Left lobe of liver (tissue), 2 donors: ENCODE results near the gene ANO3. TPM values are rescaled to one million over a fixed set of nuclear protein-coding genes. Genes with fewer than 3 reads are reported as not detected.
"Not testable (repeated sequence)": the region's sequence is repeated elsewhere in the genome, so short reads cannot be mapped to it uniquely, and the experiment has no call there.

Experiments used
- ATAC-seq: fragments of 200-7000 bp; cut with Tn5 transposase; one replicate; pipeline ENCODE4 v1.9.1; 2020; ENCODE audit warnings: mild to moderate bottlenecking, moderate library complexity
- DNase-seq: peaks from one replicate; pipeline ENCODE4 v3.0.0-alpha.2; 2020; ENCODE audit warnings: low spot score
- total RNA-seq: library from RNA; stranded (reverse); gene quantifications from one replicate; pipeline ENCODE4 v1.2.1, GENCODE V29; 2021
- donor health status: DM: no; HTN: no; CAD: no; lungs with moderate emphysema.
- donor health status: DM: no; HTN: yes; CAD: no.

Gene ANO3
- total RNA-seq, 1 donor from 2014 or later: 2.6 TPM

DNA sequence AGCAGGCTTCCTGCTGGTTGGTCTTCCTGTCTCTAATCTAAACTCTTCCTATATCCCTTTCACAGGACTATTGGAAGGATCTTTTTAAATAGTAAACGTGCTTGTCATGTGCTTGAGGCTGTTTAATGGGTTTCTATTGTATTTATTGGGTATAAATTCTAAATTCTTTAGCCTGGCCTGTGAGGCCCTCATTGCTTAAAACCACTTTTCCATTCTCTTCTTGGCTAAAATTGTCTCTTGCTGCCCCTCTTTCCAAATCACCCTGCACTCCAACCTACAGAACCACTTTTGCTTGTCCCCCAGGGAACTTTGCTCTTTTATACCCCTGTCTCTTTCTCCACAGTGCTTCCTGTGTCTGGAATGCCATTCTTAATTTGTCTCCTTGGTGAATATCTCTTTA, 286.5 kb downstream of the ANO3 start:
- DNase-seq (no peak), ATAC-seq (no peak)

DNA sequence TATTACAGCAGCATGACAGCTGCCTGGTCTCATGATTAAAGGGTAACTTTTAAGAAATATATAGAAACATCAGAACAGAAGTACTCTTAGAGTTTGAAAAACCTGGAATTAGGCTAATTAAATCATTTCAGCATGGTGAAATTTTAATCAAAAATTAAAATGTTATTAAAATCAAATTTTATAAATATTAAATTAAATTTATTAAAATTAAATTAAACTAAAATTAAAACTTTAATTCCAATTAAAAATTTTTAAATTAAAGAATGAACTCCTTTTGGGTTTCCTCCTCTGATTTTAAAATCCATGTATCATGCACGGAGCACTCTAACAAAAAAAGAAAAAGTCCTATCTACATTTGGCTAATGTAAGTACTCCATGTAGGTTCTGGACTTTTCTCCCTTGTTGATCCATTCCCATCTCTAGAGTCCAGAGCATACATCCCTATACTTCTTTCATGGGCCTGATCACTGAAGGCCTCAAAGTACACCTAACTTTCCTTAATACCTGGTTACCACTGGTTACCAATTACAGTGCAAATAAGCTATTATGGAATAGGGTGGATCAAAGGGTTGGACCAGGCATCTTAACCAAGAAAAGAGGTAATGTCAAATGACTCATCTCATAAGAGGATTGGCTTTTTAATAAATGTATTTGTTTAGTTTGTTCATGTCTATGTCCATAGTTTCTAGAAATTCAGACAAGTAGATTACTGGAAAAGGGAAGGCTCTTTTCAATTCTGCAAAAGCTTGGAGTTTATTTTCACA, 288.5 kb downstream of the ANO3 start:
- DNase-seq: no peak
- ATAC-seq: no peak

DNA sequence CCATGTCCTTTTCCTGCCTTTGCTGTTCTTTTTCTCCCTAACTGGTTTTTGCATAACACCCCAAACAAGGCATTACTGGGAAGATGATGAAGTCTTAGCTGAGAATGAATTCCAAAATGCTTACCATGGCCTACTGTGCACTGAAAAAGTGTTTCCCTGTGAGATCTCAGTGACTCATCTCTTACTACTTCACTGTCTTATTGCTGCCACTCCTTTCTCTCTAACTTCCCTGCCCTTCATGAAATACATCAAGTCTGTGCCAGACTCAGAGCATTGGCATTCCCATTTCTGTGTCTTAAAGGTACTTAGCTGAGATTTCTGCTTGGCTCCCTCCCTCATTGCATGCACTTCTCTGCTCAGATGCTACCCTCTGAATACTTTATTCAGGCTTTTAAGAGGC, 289.2 kb downstream of the ANO3 start:
- DNase-seq (no peak), ATAC-seq (no peak)

DNA sequence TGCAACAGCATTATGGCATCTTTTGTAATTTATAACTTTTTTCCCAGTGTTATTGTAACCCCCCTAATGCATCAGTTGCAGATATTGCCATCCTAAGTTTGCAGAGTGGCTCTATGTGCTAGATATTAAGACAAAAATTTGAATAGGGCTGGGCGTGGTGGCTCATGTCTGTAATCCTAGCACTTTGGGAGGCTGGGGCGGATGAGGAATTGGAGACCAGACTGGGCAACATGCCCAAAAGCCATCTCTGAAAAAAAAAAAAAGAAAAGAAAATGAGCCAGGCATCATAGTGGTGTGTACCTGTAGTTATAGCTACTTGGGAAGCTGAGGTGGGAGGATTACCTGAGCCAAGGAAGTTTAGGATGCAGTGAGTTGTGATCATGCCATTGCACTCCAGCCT, 290.3 kb downstream of the ANO3 start:
- ATAC-seq (no peak), DNase-seq (no peak)

DNA sequence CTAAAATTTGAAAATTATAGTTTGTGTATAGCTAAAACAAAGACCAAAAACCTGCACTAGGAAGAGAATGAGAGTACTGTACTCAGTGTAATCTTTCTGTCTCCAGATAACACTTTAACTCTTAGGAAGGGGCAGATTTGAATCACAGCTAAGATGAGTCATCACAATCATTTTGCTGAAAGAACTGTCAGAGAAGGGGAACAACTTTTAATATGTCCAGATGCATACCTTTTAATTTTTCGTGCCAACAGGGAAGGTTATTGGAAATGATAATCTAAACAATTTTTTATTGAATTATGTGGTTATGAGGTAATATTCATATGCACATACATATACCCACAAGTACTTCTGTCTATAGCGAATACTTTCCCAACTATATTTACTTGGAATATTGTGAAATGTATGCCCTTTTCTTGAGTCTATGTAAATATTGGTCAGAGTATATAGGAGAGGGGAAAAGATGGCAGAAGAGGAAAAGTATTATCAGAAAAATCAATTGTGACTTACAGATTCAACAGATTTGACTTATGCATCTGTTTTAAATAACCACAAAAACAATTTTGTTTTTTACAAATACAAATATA, 291.2 kb downstream of the ANO3 start:
- no peak for DNase-seq
- ATAC-seq: no peak

DNA sequence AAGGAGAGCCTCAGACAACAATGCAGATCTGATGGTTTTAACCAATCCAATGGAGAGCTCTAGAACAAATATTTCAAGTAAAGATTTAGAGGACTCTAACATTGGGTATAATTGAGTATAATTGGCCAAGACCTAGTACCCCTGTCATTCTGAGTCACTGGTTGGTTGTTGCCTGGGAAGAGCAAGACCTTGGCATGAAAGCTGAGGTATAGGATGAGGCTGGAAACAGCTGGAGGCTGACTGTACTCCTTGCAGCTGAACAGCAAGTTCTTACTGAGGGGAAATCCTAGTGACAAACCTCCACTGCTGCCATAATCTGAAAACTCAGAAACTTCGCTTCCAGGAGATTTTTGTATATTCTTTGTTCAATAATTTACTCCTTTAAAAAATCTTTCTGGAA, 294.4 kb downstream of the ANO3 start:
- no peak for ATAC-seq
- no peak for DNase-seq

DNA sequence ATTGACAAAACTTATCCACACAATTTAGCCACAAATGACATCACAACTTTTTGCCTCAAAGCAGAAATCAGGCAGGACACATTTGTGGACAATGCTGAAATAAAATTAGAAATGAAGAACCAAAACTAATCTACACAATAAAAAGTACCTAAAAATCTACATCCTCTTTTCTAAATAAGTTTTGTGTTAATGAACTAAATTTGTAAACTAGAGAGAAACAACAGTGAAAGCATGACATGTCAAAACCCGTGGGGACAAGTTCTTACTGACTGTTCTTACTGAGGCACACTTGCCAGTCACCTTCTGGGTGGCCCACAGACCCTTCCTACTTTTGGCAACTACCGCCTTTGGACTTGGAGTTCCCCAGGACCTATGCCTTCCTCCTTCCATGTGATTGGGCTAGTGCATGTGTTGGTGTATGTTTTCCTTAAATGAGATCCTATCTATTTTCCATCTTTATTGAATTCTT, 300.8 kb downstream of the ANO3 start:
- ATAC-seq (no peak), DNase-seq (no peak)

DNA sequence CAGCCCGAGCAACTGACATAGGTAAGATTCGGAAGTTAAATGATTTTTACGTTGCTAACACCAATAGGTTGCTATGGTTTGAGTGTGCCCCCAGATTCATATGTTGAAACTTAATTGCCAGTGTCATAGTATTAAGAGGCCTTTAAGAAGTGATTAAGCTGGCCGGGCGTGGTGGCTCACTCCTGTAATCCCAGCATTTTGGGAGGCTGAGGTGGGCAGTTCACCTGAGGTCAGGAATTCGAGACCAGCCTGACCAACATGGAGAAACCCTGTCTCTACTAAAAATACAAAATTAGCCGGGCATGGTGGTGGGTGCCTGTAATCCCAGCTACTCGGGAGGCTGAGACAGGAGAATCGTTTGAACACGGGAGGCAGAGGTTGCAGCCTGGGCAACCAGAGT, 311.4 kb downstream of the ANO3 start:
- DNase-seq, ATAC-seq: not testable (repeated sequence)

DNA sequence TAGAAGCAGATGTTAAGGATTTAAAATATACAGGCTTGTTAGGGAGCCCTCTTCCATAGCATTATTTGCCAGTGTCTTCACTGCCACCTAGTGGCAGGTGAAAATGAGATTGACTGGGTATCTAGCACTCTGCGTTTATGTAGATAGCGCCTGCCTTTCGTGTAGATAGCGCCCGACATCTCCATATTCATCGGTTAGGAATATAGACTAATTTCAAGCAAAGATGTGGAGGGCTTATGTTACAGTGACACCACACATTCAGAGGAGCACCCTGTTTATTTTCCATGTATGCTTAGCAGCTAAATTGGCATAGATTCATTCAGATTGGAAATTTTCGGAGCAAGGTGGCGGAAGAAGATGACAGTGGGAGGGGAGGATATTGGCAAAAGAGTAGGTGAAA, 318.0 kb downstream of the ANO3 start:
- peak; percentile 98 for ATAC-seq

DNA sequence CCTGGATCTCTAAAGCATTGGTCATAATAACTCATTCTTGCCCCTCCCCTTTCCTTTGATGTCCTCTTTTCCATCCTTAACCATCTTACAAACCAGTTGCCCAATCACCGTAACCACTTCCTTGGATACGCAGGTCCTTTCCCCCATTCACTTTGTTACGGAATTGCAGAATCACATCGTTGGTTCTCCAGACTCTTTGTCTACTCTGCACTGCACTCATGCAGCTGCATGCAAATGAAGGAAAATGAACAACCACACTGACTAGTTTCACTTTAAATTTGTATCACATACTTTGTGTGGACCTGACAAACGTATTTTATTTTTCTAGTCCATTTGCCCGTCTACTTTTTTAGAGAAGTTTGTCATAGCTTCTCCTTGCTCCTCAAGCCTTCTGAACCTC, 320.0 kb downstream of the ANO3 start:
- ATAC-seq (no peak), DNase-seq (no peak)

More for the DNA sequence above, 318.0 kb downstream of the ANO3 start:
- DNase-seq: peak; percentile 50

DNA sequence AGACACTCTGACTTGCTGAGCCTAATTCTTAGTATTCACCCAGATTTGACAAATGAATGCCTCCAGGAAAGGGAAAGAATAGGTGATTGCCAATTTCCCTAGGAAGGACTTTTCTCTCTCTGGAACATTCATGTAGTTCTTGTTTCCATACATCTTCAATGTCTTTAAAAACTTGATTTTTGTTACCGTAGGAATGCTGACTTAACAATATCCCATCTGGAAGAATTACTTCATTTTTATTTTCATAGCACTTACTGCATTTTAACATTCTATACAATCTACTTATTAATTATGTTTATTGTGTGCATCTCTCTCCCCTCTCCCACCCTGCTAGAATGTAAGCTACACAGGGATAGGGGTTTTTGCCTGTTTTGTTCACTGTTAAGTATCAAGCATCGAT, 323.4 kb downstream of the ANO3 start:
- DNase-seq: no peak
- no peak for ATAC-seq

DNA sequence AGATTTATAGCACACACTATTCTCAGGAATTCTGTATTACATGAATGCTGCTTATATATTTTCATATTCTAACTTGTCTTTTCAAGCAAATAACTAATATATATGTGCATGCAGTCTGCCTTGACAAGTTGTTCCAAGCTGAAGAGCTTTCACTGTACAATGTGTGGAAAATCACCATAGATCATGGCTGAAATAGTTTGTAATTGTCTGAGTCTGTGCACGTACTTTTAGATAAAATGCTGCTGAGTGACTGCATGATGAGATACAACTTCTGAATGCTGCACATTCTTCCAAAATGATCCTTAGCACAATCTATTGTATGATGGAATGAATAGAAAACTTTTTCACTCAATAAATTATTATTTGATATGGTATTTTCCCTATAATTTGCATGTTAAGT, 331.0 kb downstream of the ANO3 start:
- DNase-seq (no peak), ATAC-seq (no peak)

DNA sequence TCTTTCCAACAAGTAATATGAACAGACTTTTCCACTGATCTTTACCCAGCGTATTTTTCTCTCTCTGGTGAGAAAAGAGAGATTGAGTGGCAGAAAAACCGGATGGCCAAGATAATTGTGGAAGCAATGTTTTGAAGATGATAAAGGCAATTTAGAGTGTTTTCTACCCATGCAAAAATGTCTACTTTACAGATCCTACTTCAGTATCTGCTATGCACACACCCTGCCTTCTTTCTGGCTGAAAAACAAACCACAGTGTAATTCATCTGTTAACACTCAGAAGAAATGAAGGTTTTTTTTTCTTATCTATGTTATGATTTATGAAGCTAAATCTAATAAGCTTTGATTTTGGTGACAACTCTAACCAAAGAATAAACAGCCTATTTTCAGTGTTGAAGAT, 333.1 kb downstream of the ANO3 start:
- ATAC-seq (no peak), DNase-seq (no peak)

DNA sequence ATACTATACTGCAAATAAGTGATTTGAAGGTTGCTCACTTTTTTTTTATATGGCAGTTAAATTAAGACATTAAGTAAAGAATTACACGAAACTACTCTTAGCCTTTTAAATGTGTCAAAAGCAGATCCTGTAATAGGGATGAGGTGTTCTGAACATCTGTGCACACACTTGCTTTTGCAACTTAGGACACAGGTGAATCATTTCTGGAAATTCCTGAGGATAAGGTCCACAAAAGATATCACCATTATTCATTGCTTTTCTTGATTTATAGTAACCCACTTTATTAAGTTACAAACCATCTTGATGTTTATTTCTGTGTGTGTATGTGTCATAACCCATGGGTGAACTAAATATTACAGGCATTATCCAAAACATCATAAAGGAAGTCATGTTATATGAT, 334.0 kb downstream of the ANO3 start:
- ATAC-seq: no peak
- DNase-seq: no peak

DNA sequence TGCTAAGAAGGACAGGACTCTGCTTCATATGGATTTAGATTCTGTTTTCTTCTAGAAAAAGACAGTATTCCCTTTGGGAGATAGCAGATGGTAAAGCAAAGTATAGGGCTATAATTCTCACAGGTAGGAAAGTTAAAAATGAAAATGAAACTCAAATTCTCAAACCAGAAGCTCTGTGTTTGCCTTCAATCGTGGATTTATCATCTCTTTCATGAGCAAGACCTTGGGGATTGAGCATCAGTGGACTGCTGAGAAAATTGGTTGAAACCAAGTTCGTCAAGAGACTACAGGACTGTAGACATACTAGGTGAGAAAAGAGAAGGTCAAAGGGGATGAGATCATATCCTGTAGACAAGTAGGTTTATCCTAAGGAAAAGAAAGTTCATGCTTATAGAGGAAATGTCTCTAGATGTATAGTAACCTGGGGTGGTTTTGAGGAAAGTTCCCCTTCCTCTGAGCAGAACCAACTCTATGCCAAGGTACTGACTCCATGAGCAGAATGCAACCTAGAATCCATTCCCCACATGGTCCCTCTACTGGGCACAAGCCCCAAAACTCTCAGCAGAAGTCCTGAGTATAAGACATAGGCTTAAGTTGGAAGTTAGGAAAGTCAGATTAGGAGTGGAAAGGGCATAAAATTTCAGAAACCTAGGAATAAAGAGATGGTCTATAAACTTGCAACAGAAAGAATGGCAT, 343.5 kb downstream of the ANO3 start:
- peak; percentile 47 for ATAC-seq
- no peak for DNase-seq

DNA sequence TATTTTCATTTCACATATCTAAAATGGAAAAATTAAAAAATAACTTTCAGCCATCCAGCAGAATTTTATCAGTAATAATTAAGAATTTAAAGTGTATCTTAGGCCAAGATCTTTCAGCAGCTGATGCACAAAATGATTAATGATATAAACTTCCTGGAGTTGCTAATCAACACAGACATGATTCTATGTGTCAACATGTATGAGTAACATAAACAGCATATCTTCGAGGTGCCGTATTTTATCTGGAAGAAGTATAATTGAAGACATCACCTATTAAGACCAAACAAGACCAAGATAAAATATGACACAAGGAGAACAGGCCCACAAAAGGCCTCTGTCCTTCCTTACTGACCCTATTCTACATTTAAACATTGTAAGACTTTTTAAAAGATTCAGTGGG, 344.7 kb downstream of the ANO3 start:
- ATAC-seq (no peak), DNase-seq (no peak)

DNA sequence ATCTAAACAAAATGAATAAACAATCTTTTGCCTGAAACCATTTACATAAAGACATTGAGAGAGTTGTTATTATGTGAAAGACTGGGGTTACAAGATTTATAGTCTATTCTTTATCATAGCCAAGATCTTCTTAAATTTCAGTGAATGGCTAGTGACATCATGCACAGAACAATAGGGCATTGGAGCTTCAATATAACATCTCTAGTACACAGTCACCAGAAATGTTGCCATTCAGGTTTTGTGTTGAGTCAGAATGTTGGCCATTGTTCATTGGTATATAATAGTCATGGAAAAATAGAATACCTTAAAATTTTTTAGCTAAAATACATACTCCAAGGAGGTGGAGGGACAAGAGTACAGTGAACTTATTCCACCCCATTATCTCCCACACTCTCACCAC, 345.6 kb downstream of the ANO3 start:
- DNase-seq (no peak), ATAC-seq (no peak)

DNA sequence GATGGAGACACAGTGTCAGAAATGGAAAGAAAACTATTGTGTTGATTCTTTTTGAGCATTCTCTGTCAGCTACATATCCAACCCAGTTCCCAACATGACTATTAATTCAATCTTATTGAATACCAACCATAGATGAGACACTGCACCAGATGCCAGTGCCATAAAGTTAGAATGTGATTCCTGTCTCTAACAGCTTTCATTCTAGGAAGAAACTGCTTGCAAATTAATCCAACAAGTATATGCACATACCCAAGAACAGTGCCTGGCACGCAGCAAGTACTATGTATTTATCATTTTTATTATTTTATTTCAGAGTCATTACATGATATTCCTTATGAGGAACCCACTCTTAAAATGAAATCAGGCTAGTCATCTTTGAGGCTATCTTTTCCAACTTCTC, 355.4 kb downstream of the ANO3 start:
- ATAC-seq: no peak

DNA sequence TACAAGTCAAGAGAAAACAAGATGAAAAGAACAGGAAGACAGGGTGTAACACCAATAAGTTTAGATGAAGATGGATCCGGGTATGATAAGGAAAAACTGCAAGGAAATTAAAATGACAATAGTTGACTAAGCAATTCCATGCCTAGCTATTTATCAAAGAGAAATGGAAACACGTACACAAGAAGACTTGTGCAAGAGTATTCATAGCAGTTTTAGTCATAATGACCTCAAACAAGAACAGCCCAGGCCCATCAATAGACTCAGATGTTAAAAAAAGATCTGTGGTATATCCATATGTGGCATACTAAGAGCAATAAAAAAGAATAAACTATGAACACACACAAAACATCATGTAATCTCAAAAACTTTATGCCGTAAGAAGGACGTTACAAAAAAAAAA, 356.8 kb downstream of the ANO3 start:
- ATAC-seq (no peak), DNase-seq (no peak)

More for the DNA sequence above, 355.4 kb downstream of the ANO3 start:
- no peak for DNase-seq

DNA sequence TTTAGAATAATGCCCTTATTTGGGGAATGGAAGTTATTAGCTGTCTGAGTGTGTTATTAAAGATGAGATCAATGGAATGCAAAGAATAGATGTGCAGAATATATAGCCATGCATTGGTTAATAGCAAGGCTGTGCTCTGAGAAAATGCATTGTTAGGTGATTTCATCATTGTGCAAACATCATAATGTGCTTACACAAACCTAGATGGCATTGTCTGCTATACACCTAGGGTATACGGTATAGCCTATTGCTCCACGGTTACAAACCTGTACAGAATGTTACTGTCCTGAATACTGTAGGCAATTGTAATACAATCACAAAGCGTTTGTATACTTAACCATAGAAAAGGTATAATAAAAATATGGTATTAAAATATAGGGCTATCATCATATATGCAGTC, 364.4 kb downstream of the ANO3 start:
- no peak for ATAC-seq
- no peak for DNase-seq

DNA sequence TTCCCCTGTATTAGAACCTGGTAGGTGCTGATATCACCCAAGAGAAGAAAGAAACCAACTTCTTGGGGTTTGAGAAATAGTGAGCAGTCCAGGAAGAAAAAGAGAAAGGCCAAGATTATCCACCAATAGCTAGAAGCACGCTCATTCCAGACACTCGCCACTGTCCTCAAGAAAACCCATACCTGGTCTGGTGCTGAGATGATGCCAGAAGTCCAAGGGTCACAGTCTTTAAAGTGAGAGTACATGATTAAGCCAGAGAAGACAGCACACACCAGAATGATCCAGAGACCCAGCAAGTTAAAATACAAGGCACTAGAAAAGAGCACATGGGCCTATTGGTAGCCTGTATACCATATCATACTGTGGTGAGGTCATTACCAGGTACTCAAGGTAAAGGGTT, 366.3 kb downstream of the ANO3 start:
- DNase-seq (no peak), ATAC-seq (peak; percentile 83)

DNA sequence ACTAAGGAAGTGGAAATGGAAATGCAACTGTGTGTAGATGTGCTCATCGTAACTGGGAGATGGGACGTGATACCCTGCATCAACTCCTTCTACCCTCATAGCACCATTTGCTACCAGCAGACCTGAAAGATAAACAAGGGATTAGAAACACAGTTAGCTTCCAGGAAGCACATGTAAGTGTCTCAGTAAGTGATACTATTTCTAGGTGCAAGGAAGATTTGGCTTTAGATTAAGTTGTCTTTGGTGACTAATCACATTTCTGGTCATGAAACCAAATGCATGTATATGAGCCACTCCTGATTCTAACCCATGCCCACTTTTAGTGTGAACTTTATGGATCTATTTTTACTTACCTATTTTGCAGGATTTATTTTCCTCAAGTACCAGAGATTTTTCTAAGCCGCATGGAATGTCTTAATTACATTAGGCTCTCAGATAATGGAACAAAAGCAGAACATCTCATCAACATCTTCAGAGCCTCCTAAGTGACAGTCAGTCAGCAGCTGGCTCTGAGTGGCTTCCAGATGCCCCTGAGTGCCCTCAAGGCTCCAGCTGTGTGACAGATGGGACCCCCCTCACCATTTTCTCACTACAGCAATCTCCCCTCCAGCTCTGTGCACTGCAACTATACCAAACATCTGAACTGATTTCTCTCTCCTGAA, 368.8 kb downstream of the ANO3 start:
- no peak for ATAC-seq
- DNase-seq: no peak
